CD4-positive, alpha-beta T cell treated with Interleukin-1 beta for 1 hour (primary cell): ENCODE results near the gene LITAFD.
A peak's percentile ranks its signal among the peaks of the same experiment; 100 is the strongest.
"Not testable (repeated sequence)": the region's sequence is repeated elsewhere in the genome, so short reads cannot be mapped to it uniquely, and the experiment has no call there.

Experiments used
- DNase-seq, 2 donors: peaks; one replicate each; pipeline ENCODE4 v3.0.0-alpha.2; 2020 to 2022

Gene LITAFD

GRCh38 chr16:8894736-8895334, 12.7 kb downstream of the LITAFD start:
- DNase-seq = no peak

GRCh38 chr16:8898660-8899318, 16.6 kb downstream of the LITAFD start:
- DNase-seq = no peak

GRCh38 chr16:8899709-8900317, 17.7 kb downstream of the LITAFD start:
- DNase-seq = no peak

- DNase-seq = no peak
Observed at GRCh38 chr16:8900343-8900742, 18.2 kb downstream of the LITAFD start.

- DNase-seq = no peak
Observed at GRCh38 chr16:8901320-8901861, 19.2 kb downstream of the LITAFD start.

- no peak for DNase-seq
Observed at GRCh38 chr16:8903004-8903403, 20.9 kb downstream of the LITAFD start.

GRCh38 chr16:8904018-8904430, 21.9 kb downstream of the LITAFD start:
- DNase-seq = no peak

GRCh38 chr16:8905168-8905762, 23.1 kb downstream of the LITAFD start:
- DNase-seq = peak; percentile 13 to 31

- no peak for DNase-seq
Observed at GRCh38 chr16:8905795-8906591, 23.8 kb downstream of the LITAFD start.

GRCh38 chr16:8907096-8907495, 24.9 kb downstream of the LITAFD start:
- no peak for DNase-seq

- DNase-seq = no peak
Observed at GRCh38 chr16:8908810-8909468, 26.8 kb downstream of the LITAFD start.

- no peak for DNase-seq
Observed at GRCh38 chr16:8910811-8911210, 28.7 kb downstream of the LITAFD start.

- DNase-seq = no peak
Observed at GRCh38 chr16:8912793-8913192, 30.6 kb downstream of the LITAFD start.

- DNase-seq = no peak
Observed at GRCh38 chr16:8914098-8914497, 31.9 kb downstream of the LITAFD start.

GRCh38 chr16:8915722-8916301, 33.7 kb downstream of the LITAFD start:
- DNase-seq = no peak

GRCh38 chr16:8916541-8917225, 34.5 kb downstream of the LITAFD start:
- no peak for DNase-seq

GRCh38 chr16:8917336-8917735, 35.2 kb downstream of the LITAFD start:
- DNase-seq = not testable (repeated sequence)

GRCh38 chr16:8919089-8919933, 37.2 kb downstream of the LITAFD start:
- no peak for DNase-seq

- DNase-seq = no peak
Observed at GRCh38 chr16:8919934-8920462, 37.8 kb downstream of the LITAFD start.
